GM21423 (cell line): ENCODE results near the gene ADGRF5.
"Not testable (repeated sequence)": the region's sequence is repeated elsewhere in the genome, so short reads cannot be mapped to it uniquely, and the experiment has no call there.

Experiments
- ATAC-seq: cut with Tn5 transposase; IDR thresholded peaks from one replicate; pipeline ENCODE4 v1.9.1; 2021; ENCODE audit warnings: mild to moderate bottlenecking, moderate library complexity; ENCODE audit not compliant: unreplicated experiment

Gene ADGRF5

GRCh38 chr6:46893648-46894047 is 28.1 kb downstream of the ADGRF5 start:
- no peak for ATAC-seq

GRCh38 chr6:46891252-46891795 is 30.4 kb downstream of the ADGRF5 start:
- no peak for ATAC-seq

- no peak for ATAC-seq
Measured at GRCh38 chr6:46888578-46888977, 33.2 kb downstream of the ADGRF5 start.

- no peak for ATAC-seq
Measured at GRCh38 chr6:46888031-46888430, 33.7 kb downstream of the ADGRF5 start.

- no peak for ATAC-seq
Measured at GRCh38 chr6:46882645-46883044, 39.1 kb downstream of the ADGRF5 start.

- ATAC-seq, result no peak
Measured at GRCh38 chr6:46879003-46879402, 42.7 kb downstream of the ADGRF5 start.

- ATAC-seq, result no peak
Measured at GRCh38 chr6:46876126-46876525, 45.6 kb downstream of the ADGRF5 start.

- ATAC-seq, result no peak
Measured at GRCh38 chr6:46867411-46867810, 54.3 kb downstream of the ADGRF5 start.

- ATAC-seq, result no peak
Measured at GRCh38 chr6:46865221-46865620, 56.5 kb downstream of the ADGRF5 start.

- ATAC-seq, result no peak
Measured at GRCh38 chr6:46863791-46864190, 57.9 kb downstream of the ADGRF5 start.

GRCh38 chr6:46862381-46862780 is 59.4 kb downstream of the ADGRF5 start:
- no peak for ATAC-seq

- ATAC-seq, result not testable (repeated sequence)
Measured at GRCh38 chr6:46855966-46856365, 65.8 kb downstream of the ADGRF5 start.

GRCh38 chr6:46851576-46851975 is 70.2 kb downstream of the ADGRF5 start:
- ATAC-seq, result not testable (repeated sequence)

GRCh38 chr6:46850792-46851191 is 70.9 kb downstream of the ADGRF5 start:
- no peak for ATAC-seq

GRCh38 chr6:46849361-46849690 is 72.4 kb downstream of the ADGRF5 start:
- ATAC-seq, result no peak

GRCh38 chr6:46848684-46849360 is 72.9 kb downstream of the ADGRF5 start:
- peak; percentile 93 for ATAC-seq

GRCh38 chr6:46845126-46845525 is 76.6 kb downstream of the ADGRF5 start:
- no peak for ATAC-seq

- ATAC-seq, result not testable (repeated sequence)
Measured at GRCh38 chr6:46842252-46842846, 79.4 kb downstream of the ADGRF5 start.

GRCh38 chr6:46838033-46838432 is 83.7 kb downstream of the ADGRF5 start:
- no peak for ATAC-seq

- ATAC-seq, result not testable (repeated sequence)
Measured at GRCh38 chr6:46834991-46835390, 86.7 kb downstream of the ADGRF5 start.

- not testable (repeated sequence) for ATAC-seq
Measured at GRCh38 chr6:46834257-46834916, 87.4 kb downstream of the ADGRF5 start.

- no peak for ATAC-seq
Measured at GRCh38 chr6:46832816-46833215, 88.9 kb downstream of the ADGRF5 start.
